IMR-90 (cell line): ENCODE data around the gene PEAK1.

Source experiments
- BHLHE40 ChIP-seq: fragments of 150-350 bp; IDR thresholded peaks from 2 replicates; pipeline ENCODE4 v1.6.1; 2016; ENCODE audit warnings: mild to moderate bottlenecking, low read depth, low read length
- CHD1 ChIP-seq: IDR thresholded peaks from 2 replicates; pipeline ENCODE4 v1.6.1; 2012; ENCODE audit warnings: low read depth, low read length, improper control_type of control experiment
- CTCF ChIP-seq: conservative IDR thresholded peaks from 2 replicates; pipeline ENCODE4 v1.5.1; 2012; ENCODE audit warnings: mild to moderate bottlenecking, low read depth, low read length, improper control_type of control experiment
- ELK1 ChIP-seq: fragments of 150-350 bp; IDR thresholded peaks from 2 replicates; pipeline ENCODE4 v1.6.1; 2016; ENCODE audit warnings: low read depth, mild to moderate bottlenecking, low read length, moderate library complexity, borderline replicate concordance
- MXI1 ChIP-seq: IDR thresholded peaks from 2 replicates; pipeline ENCODE4 v1.6.1; 2012; ENCODE audit warnings: low read depth, mild to moderate bottlenecking, low read length, moderate library complexity, borderline replicate concordance
- POLR2A ChIP-seq: IDR thresholded peaks from 2 replicates; pipeline ENCODE4 v1.6.1; 2012; ENCODE audit warnings: mild to moderate bottlenecking, low read depth, low read length
- RAD21 ChIP-seq: IDR thresholded peaks from 2 replicates; pipeline ENCODE4 v1.6.1; 2012; ENCODE audit warnings: low read length, improper control_type of control experiment
- RCOR1 ChIP-seq: IDR thresholded peaks from 2 replicates; pipeline ENCODE4 v1.6.1; 2012; ENCODE audit warnings: mild to moderate bottlenecking, low read length, improper control_type of control experiment; ENCODE audit not compliant: insufficient replicate concordance
- RFX5 ChIP-seq: IDR thresholded peaks from 2 replicates; pipeline ENCODE4 v1.8.0; 2012; ENCODE audit warnings: low read depth, mild to moderate bottlenecking, low read length, moderate library complexity
- SMC3 ChIP-seq: fragments of 150-350 bp; IDR thresholded peaks from 2 replicates; pipeline ENCODE4 v1.6.1; 2016; ENCODE audit warnings: low read depth, mild to moderate bottlenecking, antibody characterized with exemption, low read length, moderate library complexity

- TF ChIP-seq POLR2A (no peak), CTCF (no peak), BHLHE40 (no peak), ELK1 (no peak), CHD1 (no peak), RCOR1 (no peak), RAD21 (no peak), MXI1 (no peak), SMC3 (no peak), RFX5 (no peak)
Measured at GRCh38 chr15:77430213-77430612, 10.3 kb upstream of the PEAK1 start.
